ENCODE measurements around the gene TMEM30A.
A peak's percentile ranks its signal among the peaks of the same experiment; 100 is the strongest.

TMEM30A gene

GRCh38 chr6:75302280-75302679 is 17.7 kb upstream of the TMEM30A start:
- Mint-ChIP-seq H3K36me3 (no peaks in the 10 kb centered on the region), H3K27me3 (no peaks in the 10 kb centered on the region), H3K27ac (no peak overlapping the region), H3K9me3 (no peaks in the 10 kb centered on the region), H3K4me1 (peaks cover 5% of the 10 kb centered on the region), H3K4me3 (no peak overlapping the region)
- CTCF ChIA-PET: no interaction called here
- no peak for DNase-seq

GRCh38 chr6:75301537-75301936 is 16.9 kb upstream of the TMEM30A start:
- Mint-ChIP-seq H3K4me1 (peaks cover 5% of the 10 kb centered on the region), H3K9me3 (no peaks in the 10 kb centered on the region), H3K4me3 (no peak overlapping the region), H3K36me3 (no peaks in the 10 kb centered on the region), H3K27me3 (no peaks in the 10 kb centered on the region), H3K27ac (no peak overlapping the region)
- CTCF ChIA-PET: interaction anchor here (1.1 kb wide), 1 partner anchor 226 kb away, joined by 4 read pairs; no protein-coding TSS in a partner anchor
- no peak for DNase-seq

DNA sequence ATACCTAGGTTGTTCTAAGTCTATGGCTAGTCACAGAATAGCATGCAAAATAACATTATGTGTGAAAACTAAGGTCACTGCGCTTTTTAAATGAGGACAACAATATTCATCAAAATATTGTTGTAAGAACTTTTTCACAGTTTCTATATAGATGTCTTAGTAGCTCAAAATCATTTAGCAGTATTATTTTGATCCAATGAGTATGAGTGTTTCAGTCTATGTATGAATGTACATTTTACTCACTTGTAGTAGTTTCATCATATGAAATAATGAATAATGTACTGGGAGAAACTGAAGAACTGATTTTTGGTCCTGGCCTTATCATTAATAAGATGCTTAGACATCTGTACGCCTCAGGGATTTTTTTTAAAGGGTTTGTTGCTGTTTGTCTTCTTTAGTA is 16.5 kb upstream of the TMEM30A start:
- Mint-ChIP-seq H3K9me3 (no peaks in the 10 kb centered on the region), H3K36me3 (no peaks in the 10 kb centered on the region), H3K27me3 (no peaks in the 10 kb centered on the region), H3K4me1 (peaks cover 3% of the 10 kb centered on the region), H3K4me3 (no peak overlapping the region), H3K27ac (no peak overlapping the region)
- no peak for DNase-seq
- CTCF ChIA-PET: interaction anchor here (1.1 to 1.5 kb wide), 2 partner anchors 29 to 226 kb away, joined by 3 to 4 read pairs; no protein-coding TSS in a partner anchor

DNA sequence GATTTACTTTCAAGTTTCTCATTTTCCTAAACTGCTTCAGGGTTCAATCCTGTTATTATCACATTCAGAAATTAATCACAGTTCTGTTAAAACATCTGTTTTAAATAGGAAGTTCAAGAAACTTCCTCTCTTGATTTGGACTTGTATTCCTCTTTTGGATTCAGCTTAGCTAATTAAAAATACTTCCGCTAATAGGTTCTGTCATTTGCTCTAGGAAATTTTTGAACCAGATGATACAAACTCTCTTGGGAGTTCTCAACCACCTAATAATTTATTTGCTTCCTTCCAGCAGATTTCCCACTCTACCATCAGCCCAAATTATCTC is 15.9 kb upstream of the TMEM30A start:
- no peak for DNase-seq
- Mint-ChIP-seq H3K27me3 (no peaks in the 10 kb centered on the region), H3K4me1 (no peaks in the 10 kb centered on the region), H3K9me3 (no peaks in the 10 kb centered on the region), H3K4me3 (no peak overlapping the region), H3K36me3 (no peaks in the 10 kb centered on the region), H3K27ac (no peak overlapping the region)
- CTCF ChIA-PET: interaction anchor here (1.1 to 1.5 kb wide), 3 partner anchors 28 to 227 kb away, joined by 3 to 4 read pairs (median 3); no protein-coding TSS in a partner anchor

DNA sequence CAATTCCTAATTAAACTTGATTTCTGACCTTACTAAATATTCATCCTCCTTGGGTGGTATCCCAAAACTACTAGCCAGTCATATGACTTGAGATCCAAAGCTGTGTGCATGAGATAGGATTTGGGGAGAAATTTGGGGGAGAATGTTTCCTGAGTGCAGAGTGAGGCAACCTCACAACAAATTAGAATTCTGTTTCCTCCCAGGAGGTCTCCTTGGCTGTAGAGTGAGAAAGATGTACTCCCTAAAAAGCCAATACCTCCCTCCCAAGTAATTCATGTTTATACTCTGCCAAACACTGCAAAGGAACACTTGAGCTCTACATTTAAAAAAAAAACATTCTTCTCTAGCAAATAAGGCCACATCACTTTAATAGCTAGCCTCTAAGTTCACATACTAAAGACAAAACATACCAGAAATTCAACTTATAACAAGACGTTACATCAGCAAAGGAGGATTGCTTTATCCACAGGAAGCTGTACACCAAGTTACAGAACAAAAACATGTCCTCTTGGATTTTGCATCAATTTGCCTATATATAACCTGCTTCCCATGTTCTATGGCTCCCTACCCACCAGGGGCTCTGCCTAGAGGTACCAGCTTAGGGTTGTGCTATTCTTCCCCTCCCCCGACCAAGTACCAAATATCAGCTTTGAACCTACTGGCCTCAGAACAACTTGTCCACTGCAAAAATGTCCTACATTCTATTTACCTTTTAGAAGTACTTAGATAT is 15.4 kb upstream of the TMEM30A start:
- H3K36me3 Mint-ChIP-seq: no peaks in the 10 kb centered on the region
- no peaks in the 10 kb centered on the region for H3K9me3 Mint-ChIP-seq
- no peak overlapping the region for H3K27ac Mint-ChIP-seq
- CTCF ChIA-PET: interaction anchor here (1.3 to 1.5 kb wide), 2 partner anchors 28 to 33 kb away, joined by 3 read pairs; no protein-coding TSS in a partner anchor
- H3K27me3 Mint-ChIP-seq: no peaks in the 10 kb centered on the region
- H3K4me3 Mint-ChIP-seq: no peak overlapping the region
- no peaks in the 10 kb centered on the region for H3K4me1 Mint-ChIP-seq
- no peak for DNase-seq

DNA sequence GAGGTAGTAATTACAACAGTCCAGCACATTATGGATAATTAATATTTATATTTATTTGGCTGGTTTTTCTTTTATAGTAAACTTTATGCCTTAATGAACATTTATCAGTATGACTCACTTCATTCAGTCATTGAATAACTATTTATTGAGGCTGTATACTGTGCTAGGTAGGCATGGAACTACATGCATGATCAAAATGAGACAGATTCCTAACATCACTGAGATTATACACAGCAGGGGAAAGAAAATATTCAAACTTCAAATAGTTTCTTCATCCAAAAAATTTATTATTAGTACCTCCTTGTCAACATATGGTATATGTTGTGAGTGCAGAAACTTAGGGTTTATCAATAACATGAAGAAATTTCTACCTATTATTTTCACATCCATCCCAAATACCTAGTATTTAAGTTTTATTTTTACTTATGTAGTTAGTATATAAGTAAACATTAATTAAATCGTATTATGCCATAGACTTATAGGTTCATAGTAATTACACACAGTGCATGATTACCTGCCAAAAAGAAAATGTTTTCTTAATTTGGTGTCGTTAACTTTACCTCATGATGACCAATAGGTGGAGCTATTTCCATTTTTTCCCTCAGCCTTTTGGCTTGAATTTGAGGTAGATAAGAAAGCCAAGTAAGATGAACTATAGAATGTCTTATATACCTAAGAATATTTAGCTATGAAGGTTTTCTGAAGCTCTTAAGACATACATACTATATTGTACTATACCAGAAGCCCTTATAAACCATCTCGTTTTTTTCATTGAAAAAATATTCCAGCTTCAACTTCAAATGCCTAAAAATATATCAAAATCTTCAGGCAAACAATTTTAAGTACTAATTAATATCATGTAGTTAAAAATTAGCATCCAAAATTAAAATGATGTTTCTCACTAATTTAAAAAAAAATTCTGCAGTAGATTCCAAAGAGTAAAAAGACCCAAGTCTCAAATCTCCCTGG is 12.5 kb upstream of the TMEM30A start:
- Mint-ChIP-seq H3K4me3 (no peak overlapping the region), H3K27me3 (no peaks in the 10 kb centered on the region), H3K27ac (no peak overlapping the region), H3K36me3 (no peaks in the 10 kb centered on the region), H3K4me1 (peaks cover 10% of the 10 kb centered on the region), H3K9me3 (no peaks in the 10 kb centered on the region)
- no peak for DNase-seq
- CTCF ChIA-PET: interaction anchor here (0.7 to 1.1 kb wide), 10 partner anchors 12 to 266 kb away, joined by 3 to 5 read pairs (median 4); partner anchors contain the start of gene TMEM30A

DNA sequence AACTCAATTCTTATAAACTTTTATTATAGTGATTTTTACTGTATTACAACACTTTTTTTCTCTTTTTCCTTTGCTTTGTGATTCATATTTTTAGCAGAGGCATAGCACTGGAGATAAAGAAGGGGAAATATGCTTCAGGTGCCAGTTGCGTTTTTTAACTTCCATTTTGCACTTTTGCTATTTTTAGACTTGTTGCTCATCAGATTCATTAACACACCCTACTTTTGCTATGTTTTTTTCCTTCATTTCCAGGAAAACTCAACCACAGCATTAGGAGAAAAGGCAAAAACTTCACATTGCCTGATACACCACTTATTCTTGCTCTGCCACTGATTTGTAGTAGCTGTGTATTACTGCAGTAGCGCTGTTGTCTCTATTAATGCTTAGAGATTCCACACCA is 8.0 kb upstream of the TMEM30A start:
- no peaks in the 10 kb centered on the region for H3K9me3 Mint-ChIP-seq
- no peak overlapping the region for H3K27ac Mint-ChIP-seq
- no peak for DNase-seq
- no peaks in the 10 kb centered on the region for H3K27me3 Mint-ChIP-seq
- peaks cover 10% of the 10 kb centered on the region for H3K36me3 Mint-ChIP-seq
- H3K4me1 Mint-ChIP-seq: peaks cover 20% of the 10 kb centered on the region
- CTCF ChIA-PET: no interaction called here
- H3K4me3 Mint-ChIP-seq: no peak overlapping the region

- CTCF ChIA-PET: no interaction called here
- no peaks in the 10 kb centered on the region for H3K27me3 Mint-ChIP-seq
- H3K27ac Mint-ChIP-seq: no peak overlapping the region
- H3K36me3 Mint-ChIP-seq: peaks cover 17% of the 10 kb centered on the region
- peaks cover 28% of the 10 kb centered on the region for H3K4me1 Mint-ChIP-seq
- H3K4me3 Mint-ChIP-seq: no peak overlapping the region
- no peaks in the 10 kb centered on the region for H3K9me3 Mint-ChIP-seq
- no peak for DNase-seq
Observed at GRCh38 chr6:75291744-75292143, 7.2 kb upstream of the TMEM30A start.

DNA sequence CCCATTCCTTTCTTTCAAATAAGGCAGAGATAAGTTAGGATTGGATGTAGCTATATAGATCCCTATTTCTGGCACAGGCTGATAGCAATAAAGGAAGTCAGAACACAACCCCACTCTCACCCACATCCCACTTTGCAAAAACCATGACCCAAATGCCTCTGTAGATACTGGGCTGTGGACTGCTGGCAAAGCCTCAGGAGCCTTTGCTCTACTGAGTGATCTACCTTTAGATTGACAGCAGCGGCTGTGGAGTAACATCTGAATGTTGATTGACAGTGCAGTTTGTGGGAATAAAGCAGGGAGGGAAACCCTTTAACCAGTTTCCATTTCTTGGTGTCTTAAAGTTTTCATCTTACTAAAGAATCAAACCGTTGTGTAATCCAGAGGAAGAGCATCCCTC is 6.7 kb upstream of the TMEM30A start:
- H3K9me3 Mint-ChIP-seq: no peaks in the 10 kb centered on the region
- H3K4me3 Mint-ChIP-seq: no peak overlapping the region
- H3K27me3 Mint-ChIP-seq: no peaks in the 10 kb centered on the region
- no peak for DNase-seq
- H3K4me1 Mint-ChIP-seq: peaks cover 32% of the 10 kb centered on the region
- peaks cover 18% of the 10 kb centered on the region for H3K36me3 Mint-ChIP-seq
- H3K27ac Mint-ChIP-seq: no peak overlapping the region
- CTCF ChIA-PET: no interaction called here

DNA sequence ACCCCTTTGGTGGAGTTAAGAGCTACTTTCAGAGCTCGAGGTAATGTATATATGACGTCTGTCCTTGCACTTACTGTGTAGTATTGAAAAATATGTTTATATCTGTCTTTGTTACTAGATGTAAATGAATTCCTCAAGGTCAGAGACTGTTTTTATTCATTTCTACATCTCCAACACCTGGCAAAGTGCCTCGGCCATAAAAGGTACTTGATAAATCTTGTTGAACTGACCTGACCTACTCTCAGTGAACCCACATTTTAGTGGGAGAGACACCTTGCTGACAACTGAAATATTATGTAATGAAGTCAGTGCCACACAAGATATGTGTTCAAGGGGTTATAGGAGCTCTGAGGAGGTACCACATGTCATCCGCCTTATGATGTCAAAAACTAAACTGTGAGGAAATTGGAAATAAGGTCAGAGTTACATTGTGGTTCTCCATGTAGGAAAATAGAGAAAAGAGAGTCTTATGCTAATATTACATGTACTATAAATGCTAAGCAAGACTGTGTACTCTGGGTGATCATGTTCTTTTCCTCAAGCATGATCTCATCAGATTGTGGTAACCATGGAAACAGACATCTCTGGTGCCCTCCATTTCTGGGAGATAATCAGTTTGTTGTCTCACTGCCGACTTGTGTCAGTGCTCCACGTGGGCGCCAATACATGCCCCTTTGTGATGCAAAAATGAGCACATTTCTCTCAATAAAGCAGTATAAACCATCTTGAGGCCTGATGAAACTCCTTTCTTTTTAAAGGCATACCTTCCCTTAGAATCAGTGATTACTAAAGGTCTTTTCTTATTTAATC is 5.7 kb upstream of the TMEM30A start:
- no peaks in the 10 kb centered on the region for H3K27me3 Mint-ChIP-seq
- H3K4me1 Mint-ChIP-seq: peaks cover 35% of the 10 kb centered on the region
- no peak for DNase-seq
- H3K27ac Mint-ChIP-seq: no peak overlapping the region
- CTCF ChIA-PET: no interaction called here
- peaks cover 18% of the 10 kb centered on the region for H3K36me3 Mint-ChIP-seq
- H3K9me3 Mint-ChIP-seq: no peaks in the 10 kb centered on the region
- no peak overlapping the region for H3K4me3 Mint-ChIP-seq

GRCh38 chr6:75288023-75288422 is 3.4 kb upstream of the TMEM30A start:
- Mint-ChIP-seq H3K4me3 (no peak overlapping the region), H3K27me3 (no peaks in the 10 kb centered on the region), H3K36me3 (peaks cover 18% of the 10 kb centered on the region), H3K4me1 (peaks cover 33% of the 10 kb centered on the region), H3K9me3 (no peaks in the 10 kb centered on the region), H3K27ac (no peak overlapping the region)
- DNase-seq: no peak
- CTCF ChIA-PET: no interaction called here

GRCh38 chr6:75287424-75287823 is 2.8 kb upstream of the TMEM30A start:
- peaks cover 32% of the 10 kb centered on the region for H3K4me1 Mint-ChIP-seq
- H3K27me3 Mint-ChIP-seq: no peaks in the 10 kb centered on the region
- CTCF ChIA-PET: no interaction called here
- no peaks in the 10 kb centered on the region for H3K9me3 Mint-ChIP-seq
- H3K27ac Mint-ChIP-seq: no peak overlapping the region
- no peak for DNase-seq
- no peak overlapping the region for H3K4me3 Mint-ChIP-seq
- peaks cover 18% of the 10 kb centered on the region for H3K36me3 Mint-ChIP-seq

GRCh38 chr6:75286955-75287354 is 2.4 kb upstream of the TMEM30A start:
- CTCF ChIA-PET: no interaction called here
- Mint-ChIP-seq H3K36me3 (peaks cover 18% of the 10 kb centered on the region), H3K27ac (no peak overlapping the region), H3K9me3 (no peaks in the 10 kb centered on the region), H3K27me3 (no peaks in the 10 kb centered on the region), H3K4me1 (peaks cover 32% of the 10 kb centered on the region), H3K4me3 (peak overlapping the region; percentile 66)
- DNase-seq: no peak

GRCh38 chr6:75285283-75285639 is 669 bp upstream of the TMEM30A start:
- Mint-ChIP-seq H3K4me1 (peaks cover 41% of the 10 kb centered on the region), H3K36me3 (peaks cover 17% of the 10 kb centered on the region), H3K27me3 (no peaks in the 10 kb centered on the region), H3K9me3 (no peaks in the 10 kb centered on the region), H3K27ac (no peak overlapping the region), H3K4me3 (no peak overlapping the region)
- CTCF ChIA-PET: interaction anchor here (1.4 to 1.6 kb wide), 3 partner anchors 12 to 29 kb away, joined by 3 to 8 read pairs (median 5); no protein-coding TSS in a partner anchor
- no peak for DNase-seq
